HepG2 (cell line): Measurements from ENCODE around the gene NEAT1. TPM values are rescaled to one million over a fixed set of nuclear protein-coding genes. Genes with fewer than 3 reads are reported as not detected.

Experiments used
- ARID5B ChIP-seq: IDR thresholded peaks from 2 replicates; pipeline ENCODE4 v1.4.0; 2020; ENCODE audit warnings: mild to moderate bottlenecking, missing genetic modification reagents
- FOXA1 ChIP-seq, 2 experiments: fragments of 450-650 bp in 1 of 2; sonication (generic) in 1 of 2; formaldehyde crosslinking in 1 of 2; IDR thresholded peaks; 2 replicates each; pipeline versions ENCODE4 v1.4.0 to v1.6.1; 2016 to 2020; ENCODE audit warnings: missing genetic modification reagents in 1 of 2
- LCORL ChIP-seq, 2 experiments: fragments of 450-650 bp in 1 of 2; sonication (generic) in 1 of 2; formaldehyde crosslinking in 1 of 2; IDR thresholded peaks; 2 replicates each; pipeline versions ENCODE4 v1.5.0 to v1.6.1; 2017 to 2020; ENCODE audit warnings: antibody characterized with exemption in 1 of 2, missing genetic modification reagents in 1 of 2
- MAFK ChIP-seq, 2 experiments: IDR thresholded peaks in 1 of 2; conservative IDR thresholded peaks in 1 of 2; 2 replicates each; pipeline ENCODE4 v1.6.1; 2011; ENCODE audit warnings: improper control_type of control experiment in 2 of 2, low read length in 2 of 2
- MXD4 ChIP-seq: IDR thresholded peaks from 2 replicates; pipeline ENCODE4 v1.6.1; 2016; ENCODE audit warnings: mild to moderate bottlenecking, missing biosample characterization, missing genetic modification reagents
- PRPF4 ChIP-seq: fragments of 200-400 bp; formaldehyde crosslinking; IDR thresholded peaks from 2 replicates; pipeline ENCODE4 v1.6.1; 2016; ENCODE audit warnings: low read length, low read depth; ENCODE audit not compliant: poor library complexity, severe bottlenecking
- SRSF1 ChIP-seq: fragments of 200-400 bp; formaldehyde crosslinking; optimal IDR thresholded peaks from 2 replicates; pipeline ENCODE3; 2017; ENCODE audit warnings: mild to moderate bottlenecking, low read depth, low read length, moderate library complexity
- XRCC5 ChIP-seq: fragments of 200-400 bp; formaldehyde crosslinking; optimal IDR thresholded peaks from 2 replicates; pipeline ENCODE3; 2017; ENCODE audit warnings: mild to moderate bottlenecking, low read length
- ZNF280D ChIP-seq: sonication (generic); formaldehyde crosslinking; IDR thresholded peaks from 2 replicates; pipeline ENCODE4 v1.5.1; 2020; ENCODE audit warnings: mild to moderate bottlenecking, missing genetic modification reagents
- ZNF282 ChIP-seq: fragments of 450-650 bp; IDR thresholded peaks from 2 replicates; pipeline ENCODE4 v1.6.1; 2018; ENCODE audit not compliant: partially characterized antibody
- ZNF557 ChIP-seq: sonication (generic); formaldehyde crosslinking; IDR thresholded peaks from 2 replicates; pipeline ENCODE4 v1.4.0; 2020; ENCODE audit warnings: missing genetic modification reagents
- ZNF672 ChIP-seq: sonication (generic); formaldehyde crosslinking; IDR thresholded peaks from 2 replicates; pipeline ENCODE4 v1.8.1; 2022; ENCODE audit warnings: missing genetic modification reagents
- ZNF772 ChIP-seq: sonication (generic); formaldehyde crosslinking; IDR thresholded peaks from 2 replicates; pipeline ENCODE4 v1.5.0; 2020; ENCODE audit warnings: mild to moderate bottlenecking, missing genetic modification reagents
- polyA plus RNA-seq, 8 experiments: library from polyadenylated mRNA; depleted of rRNA in 3 of 8; stranded (reverse) in 7 of 8; unstranded in 1 of 8; fragments of >200 nt; fragmentation: Illumina TruSeq in 4 of 8; extraction: Trizol in 4 of 8; gene quantifications; 2 replicates each; pipeline versions ENCODE4 v1.2.1 to v1.2.3, GENCODE V29; 2011 to 2016; ENCODE audit warnings: low read depth in 4 of 8, missing spikeins in 1 of 8, mixed read lengths in 1 of 8; ENCODE audit not compliant: insufficient read depth in 1 of 8
- total RNA-seq, 5 experiments: library from RNA; depleted of rRNA; stranded (reverse); fragments of >200 nt; fragmentation: Illumina TruSeq; extraction: Trizol; gene quantifications; 2 replicates each; pipeline ENCODE4 v1.2.3, GENCODE V29; 2016; ENCODE audit warnings: low read depth in 1 of 5
- TF ChIP-seq, protein P1 (sequence below): sonication (generic); formaldehyde crosslinking; IDR thresholded peaks from 2 replicates; pipeline ENCODE4 v1.4.0; 2020; ENCODE audit warnings: missing genetic modification reagents, mild to moderate bottlenecking, borderline replicate concordance
- TF ChIP-seq, protein P2 (sequence below): IDR thresholded peaks from 2 replicates; pipeline ENCODE4 v1.6.1; 2012; ENCODE audit warnings: low read depth, low read length, improper control_type of control experiment

NEAT1 gene
- total and polyA plus RNA-seq, 2 of the 13 experiments (the other 11 are each of a cell fraction or from before 2014, with no cell fraction given): 20.5 to 41.2 TPM

DNA sequence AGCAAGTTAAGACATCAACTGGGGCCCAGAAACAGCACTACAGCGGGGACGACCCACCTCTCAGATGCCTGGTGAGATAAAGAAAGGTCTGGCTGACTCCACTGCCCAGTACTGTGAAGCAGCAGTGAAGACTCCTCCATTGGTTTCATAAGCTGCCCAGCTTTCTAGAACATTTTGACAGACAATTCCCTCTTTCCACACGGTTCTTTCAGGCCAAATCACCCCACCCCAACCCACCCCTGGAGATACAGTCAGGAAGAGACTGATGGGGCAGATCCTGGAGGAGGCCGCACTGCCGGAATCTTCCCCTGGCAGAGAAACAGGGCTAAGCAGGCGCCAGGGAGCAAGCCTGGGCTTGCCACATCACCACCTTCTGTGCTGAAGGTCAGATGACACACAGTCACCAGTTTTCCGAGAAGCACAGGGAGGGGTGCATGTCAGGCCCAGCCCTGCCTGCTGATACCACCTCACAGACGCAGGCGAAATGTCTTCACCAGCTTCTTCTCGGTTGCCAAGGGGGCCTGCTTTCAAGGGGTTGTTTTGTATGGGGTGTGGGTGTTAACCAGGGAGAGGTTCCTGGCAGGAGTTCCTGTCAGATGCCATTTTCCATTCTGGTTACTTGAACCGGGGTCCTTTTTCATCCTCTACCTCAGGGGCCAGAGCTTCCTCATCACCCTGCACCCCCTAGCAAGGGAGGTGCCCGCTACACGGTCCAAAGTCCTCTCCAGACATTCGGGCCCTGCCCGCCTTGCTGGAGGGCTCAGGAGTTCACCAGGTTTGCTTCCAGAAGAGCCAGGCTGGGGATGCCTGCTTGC lies 1.4 kb upstream of the NEAT1 start (continued):
- TF ChIP-seq, protein P1, sequence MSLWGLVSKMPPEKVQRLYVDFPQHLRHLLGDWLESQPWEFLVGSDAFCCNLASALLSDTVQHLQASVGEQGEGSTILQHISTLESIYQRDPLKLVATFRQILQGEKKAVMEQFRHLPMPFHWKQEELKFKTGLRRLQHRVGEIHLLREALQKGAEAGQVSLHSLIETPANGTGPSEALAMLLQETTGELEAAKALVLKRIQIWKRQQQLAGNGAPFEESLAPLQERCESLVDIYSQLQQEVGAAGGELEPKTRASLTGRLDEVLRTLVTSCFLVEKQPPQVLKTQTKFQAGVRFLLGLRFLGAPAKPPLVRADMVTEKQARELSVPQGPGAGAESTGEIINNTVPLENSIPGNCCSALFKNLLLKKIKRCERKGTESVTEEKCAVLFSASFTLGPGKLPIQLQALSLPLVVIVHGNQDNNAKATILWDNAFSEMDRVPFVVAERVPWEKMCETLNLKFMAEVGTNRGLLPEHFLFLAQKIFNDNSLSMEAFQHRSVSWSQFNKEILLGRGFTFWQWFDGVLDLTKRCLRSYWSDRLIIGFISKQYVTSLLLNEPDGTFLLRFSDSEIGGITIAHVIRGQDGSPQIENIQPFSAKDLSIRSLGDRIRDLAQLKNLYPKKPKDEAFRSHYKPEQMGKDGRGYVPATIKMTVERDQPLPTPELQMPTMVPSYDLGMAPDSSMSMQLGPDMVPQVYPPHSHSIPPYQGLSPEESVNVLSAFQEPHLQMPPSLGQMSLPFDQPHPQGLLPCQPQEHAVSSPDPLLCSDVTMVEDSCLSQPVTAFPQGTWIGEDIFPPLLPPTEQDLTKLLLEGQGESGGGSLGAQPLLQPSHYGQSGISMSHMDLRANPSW (CRISPR knock-in tag): no peak
- TF ChIP-seq SRSF1: no peak
- TF ChIP-seq ZNF282: no peak
- TF ChIP-seq FOXA1 (IDR thresholded peaks at IDR 0.05): no peak
- TF ChIP-seq FOXA1 (CRISPR knock-in tag; IDR thresholded peaks at IDR 0.05): no peak
- TF ChIP-seq ZNF280D (CRISPR knock-in tag): no peak
- TF ChIP-seq ZNF772 (CRISPR knock-in tag): no peak
- TF ChIP-seq MXD4 (CRISPR knock-in tag): no peak; the same call in 1 of the 2 replicates
- no peak for TF ChIP-seq PRPF4
- no peak for TF ChIP-seq LCORL (IDR thresholded peaks at IDR 0.05)
- peak; percentile 29; the same call in 1 of the 2 replicates for TF ChIP-seq LCORL (CRISPR knock-in tag; IDR thresholded peaks at IDR 0.05)
- TF ChIP-seq, protein P2, sequence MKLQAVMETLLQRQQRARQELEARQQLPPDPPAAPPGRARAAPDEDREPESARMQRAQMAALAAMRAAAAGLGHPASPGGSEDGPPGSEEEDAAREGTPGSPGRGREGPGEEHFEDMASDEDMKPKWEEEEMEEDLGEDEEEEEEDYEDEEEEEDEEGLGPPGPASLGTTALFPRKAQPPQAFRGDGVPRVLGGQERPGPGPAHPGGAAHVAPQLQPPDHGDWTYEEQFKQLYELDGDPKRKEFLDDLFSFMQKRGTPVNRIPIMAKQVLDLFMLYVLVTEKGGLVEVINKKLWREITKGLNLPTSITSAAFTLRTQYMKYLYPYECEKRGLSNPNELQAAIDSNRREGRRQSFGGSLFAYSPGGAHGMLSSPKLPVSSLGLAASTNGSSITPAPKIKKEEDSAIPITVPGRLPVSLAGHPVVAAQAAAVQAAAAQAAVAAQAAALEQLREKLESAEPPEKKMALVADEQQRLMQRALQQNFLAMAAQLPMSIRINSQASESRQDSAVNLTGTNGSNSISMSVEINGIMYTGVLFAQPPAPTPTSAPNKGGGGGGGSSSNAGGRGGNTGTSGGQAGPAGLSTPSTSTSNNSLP: peak; percentile 38; the same call in 1 of the 2 replicates
- 0 out of 4 replicates have a peak, but pooled peaks of 1 of the 2 experiments have one; percentile 3 for TF ChIP-seq MAFK (conservative IDR thresholded peaks at IDR 0.05 in 1 of 2, IDR thresholded peaks at IDR 0.05 in 1 of 2; ENCODE audit: low read length in 2 of 2)
- no peak for TF ChIP-seq XRCC5
- TF ChIP-seq ZNF672: no peak
- peak; percentile 85 for TF ChIP-seq ARID5B (CRISPR knock-in tag)
- no peak for TF ChIP-seq ZNF557 (CRISPR knock-in tag)
